AG04450 (cell line): Measurements from ENCODE around the gene RTN4RL2. TPM values are rescaled to one million over a fixed set of nuclear protein-coding genes. Genes with fewer than 3 reads are reported as not detected.
"Not testable (repeated sequence)": the region's sequence is repeated elsewhere in the genome, so short reads cannot be mapped to it uniquely, and the experiment has no call there.

ENCODE experiments used
- CTCF ChIA-PET: fragments of 300-600, 350-600 bp; formaldehyde crosslinking; extraction: SDS; loops from one replicate; lab custom pipeline; 2022; ENCODE audit warnings: antibody characterized with exemption, inconsistent platforms; lab: Charles Lee
- POLR2A ChIA-PET: fragments of 350-600 bp; formaldehyde crosslinking; extraction: SDS; loops from one replicate; lab custom pipeline; 2021; ENCODE audit warnings: antibody characterized with exemption, inconsistent platforms; lab: Yijun Ruan, JAX
- DNase-seq: peaks from one replicate; pipeline ENCODE4 v3.0.0-alpha.2; 2011; ENCODE audit warnings: low read depth, low spot score
- H3K27ac ChIP-seq: one replicate; pipeline ENCODE4 v1.5.1; 2012; ENCODE audit warnings: low read depth, low read length, control low read depth
- H3K27me3 ChIP-seq: one replicate; pipeline ENCODE4 v1.6.0; 2012; ENCODE audit warnings: low read length; ENCODE audit not compliant: control insufficient read depth, insufficient read depth
- H3K4me3 ChIP-seq: 2 replicates; pipeline ENCODE4 v1.5.1; 2011; ENCODE audit warnings: mild to moderate bottlenecking, low read depth, low read length, control low read depth
- H3K9me3 ChIP-seq: 2 replicates; pipeline ENCODE4 v1.5.1; 2012; ENCODE audit warnings: low read length; ENCODE audit not compliant: control insufficient read depth, insufficient read depth
- polyA plus RNA-seq: library from polyadenylated mRNA; depleted of rRNA; stranded (reverse); fragments of >200 nt; gene quantifications from 2 replicates; pipeline ENCODE4 v1.2.3, GENCODE V29; 2011
- TF ChIP-seq, protein P1 (sequence below): IDR thresholded peaks from 2 replicates; pipeline ENCODE4 v1.5.1; 2011; ENCODE audit warnings: low read depth, low read length, control low read depth, inconsistent platforms

Gene RTN4RL2
- polyA plus RNA-seq, 1 experiment = 0.11 TPM

DNA sequence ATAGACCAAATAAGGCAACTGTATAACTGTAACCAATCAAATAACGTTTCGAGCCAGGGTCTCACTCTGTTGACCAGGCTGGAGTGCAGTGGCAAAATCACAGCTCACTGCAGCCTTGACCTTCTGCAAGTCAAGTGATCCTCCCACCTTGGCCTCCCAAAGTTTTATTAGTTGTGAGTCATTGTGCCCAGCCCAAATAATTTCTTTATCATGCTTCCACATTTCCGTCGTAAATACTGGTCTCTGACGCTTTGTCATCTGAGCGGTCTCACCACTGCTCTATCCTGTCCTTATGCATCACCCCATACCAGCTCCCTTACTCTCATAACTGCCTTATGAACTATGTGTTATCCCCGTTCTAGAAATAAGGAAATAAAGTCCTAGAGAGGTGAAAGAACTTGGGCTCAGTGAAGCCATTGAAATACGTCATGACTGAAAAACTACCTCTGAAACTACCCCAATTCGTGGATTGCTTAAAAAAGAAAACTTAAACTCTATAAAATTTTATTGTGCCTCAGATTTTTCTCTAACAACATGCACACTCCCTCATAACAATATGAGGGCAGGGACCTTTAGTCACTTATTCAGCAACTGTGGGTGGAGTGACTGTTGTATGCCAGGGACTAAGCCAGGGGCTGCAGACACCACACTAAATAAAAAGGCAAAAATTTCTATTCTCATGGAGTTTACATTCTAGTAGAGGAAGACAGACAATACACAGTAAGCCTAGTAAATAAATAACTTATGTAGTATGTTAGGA is 15.8 kb upstream of the RTN4RL2 start:
- CTCF ChIA-PET = interaction anchor here (0.7 to 5.5 kb wide), 3 partner anchors 13 to 82 kb away, joined by 3 to 68 read pairs (median 3); no protein-coding TSS in a partner anchor
- H3K27me3 ChIP-seq = peaks cover 5% of the 10 kb centered on the region
- H3K27ac ChIP-seq = no peak overlapping the region
- TF ChIP-seq, protein P1, sequence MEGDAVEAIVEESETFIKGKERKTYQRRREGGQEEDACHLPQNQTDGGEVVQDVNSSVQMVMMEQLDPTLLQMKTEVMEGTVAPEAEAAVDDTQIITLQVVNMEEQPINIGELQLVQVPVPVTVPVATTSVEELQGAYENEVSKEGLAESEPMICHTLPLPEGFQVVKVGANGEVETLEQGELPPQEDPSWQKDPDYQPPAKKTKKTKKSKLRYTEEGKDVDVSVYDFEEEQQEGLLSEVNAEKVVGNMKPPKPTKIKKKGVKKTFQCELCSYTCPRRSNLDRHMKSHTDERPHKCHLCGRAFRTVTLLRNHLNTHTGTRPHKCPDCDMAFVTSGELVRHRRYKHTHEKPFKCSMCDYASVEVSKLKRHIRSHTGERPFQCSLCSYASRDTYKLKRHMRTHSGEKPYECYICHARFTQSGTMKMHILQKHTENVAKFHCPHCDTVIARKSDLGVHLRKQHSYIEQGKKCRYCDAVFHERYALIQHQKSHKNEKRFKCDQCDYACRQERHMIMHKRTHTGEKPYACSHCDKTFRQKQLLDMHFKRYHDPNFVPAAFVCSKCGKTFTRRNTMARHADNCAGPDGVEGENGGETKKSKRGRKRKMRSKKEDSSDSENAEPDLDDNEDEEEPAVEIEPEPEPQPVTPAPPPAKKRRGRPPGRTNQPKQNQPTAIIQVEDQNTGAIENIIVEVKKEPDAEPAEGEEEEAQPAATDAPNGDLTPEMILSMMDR = no peak
- H3K9me3 ChIP-seq = no peaks in the 10 kb centered on the region
- H3K4me3 ChIP-seq = no peak overlapping the region
- no peak for DNase-seq
- POLR2A ChIA-PET = no interaction called here

DNA sequence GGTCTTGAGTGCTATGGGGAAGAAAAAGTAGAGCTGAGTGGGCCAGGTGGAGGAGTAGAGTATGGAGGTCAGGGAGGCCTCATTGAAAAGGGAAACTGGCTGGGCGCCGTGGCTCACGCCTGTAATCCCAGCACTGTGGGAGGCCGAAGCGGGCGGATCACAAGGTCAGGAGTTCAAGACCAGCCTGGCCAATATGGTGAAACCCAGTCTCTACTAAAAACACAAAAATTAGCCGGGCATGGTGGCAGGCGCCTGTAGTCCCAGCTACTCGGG is 15.3 kb upstream of the RTN4RL2 start:
- DNase-seq, H3K4me3 ChIP-seq, H3K9me3 ChIP-seq, H3K27ac ChIP-seq, CTCF ChIA-PET, H3K27me3 ChIP-seq: not testable (repeated sequence)
- POLR2A ChIA-PET = interaction anchor here (0.6 kb wide), 1 partner anchor 134 kb away, joined by 3 read pairs; no protein-coding TSS in a partner anchor

- TF ChIP-seq, protein P1 = no peak
- POLR2A ChIA-PET = no interaction called here
- no peaks in the 10 kb centered on the region for H3K9me3 ChIP-seq
- CTCF ChIA-PET = interaction anchor here (0.7 to 1.9 kb wide), 2 partner anchors 12 to 14 kb away, joined by 3 to 15 read pairs; partner anchors contain the start of gene RTN4RL2
- no peak overlapping the region for H3K4me3 ChIP-seq
- DNase-seq = no peak
- H3K27ac ChIP-seq = no peak overlapping the region
- peaks cover 13% of the 10 kb centered on the region for H3K27me3 ChIP-seq
These were observed 14.3 kb upstream of the RTN4RL2 start for GRCh38 chr11:57446055-57446454.

- TF ChIP-seq, protein P1 = no peak
- ChIA-PET CTCF (interaction anchor here (0.6 to 1.8 kb wide), 4 partner anchors 12 to 75 kb away, joined by 3 to 6 read pairs (median 4); no protein-coding TSS in a partner anchor), POLR2A (no interaction called here)
- Histone ChIP-seq H3K27ac (no peak overlapping the region), H3K27me3 (peaks cover 37% of the 10 kb centered on the region), H3K9me3 (no peaks in the 10 kb centered on the region), H3K4me3 (no peak overlapping the region)
- DNase-seq = no peak
These were observed 6.7 kb upstream of the RTN4RL2 start for GRCh38 chr11:57453543-57454177.

GRCh38 chr11:57456960-57457642 is 3.2 kb upstream of the RTN4RL2 start:
- no peak overlapping the region for H3K27ac ChIP-seq
- POLR2A ChIA-PET = no interaction called here
- DNase-seq = peak; percentile 59
- H3K4me3 ChIP-seq = no peak overlapping the region
- H3K9me3 ChIP-seq = no peaks in the 10 kb centered on the region
- peaks cover 42% of the 10 kb centered on the region for H3K27me3 ChIP-seq
- CTCF ChIA-PET = interaction anchor here (0.5 to 5.7 kb wide), 48 partner anchors 9 to 1221 kb away, joined by 3 to 215 read pairs (median 4); partner anchors contain the start of genes SLC43A1, SLC43A3, SSRP1 and TIMM10
- TF ChIP-seq, protein P1 = peak; percentile 98
